ENCODE data around the gene FCRL6.
A peak's percentile ranks its signal among the peaks of the same experiment; 100 is the strongest.

Gene FCRL6

DNA sequence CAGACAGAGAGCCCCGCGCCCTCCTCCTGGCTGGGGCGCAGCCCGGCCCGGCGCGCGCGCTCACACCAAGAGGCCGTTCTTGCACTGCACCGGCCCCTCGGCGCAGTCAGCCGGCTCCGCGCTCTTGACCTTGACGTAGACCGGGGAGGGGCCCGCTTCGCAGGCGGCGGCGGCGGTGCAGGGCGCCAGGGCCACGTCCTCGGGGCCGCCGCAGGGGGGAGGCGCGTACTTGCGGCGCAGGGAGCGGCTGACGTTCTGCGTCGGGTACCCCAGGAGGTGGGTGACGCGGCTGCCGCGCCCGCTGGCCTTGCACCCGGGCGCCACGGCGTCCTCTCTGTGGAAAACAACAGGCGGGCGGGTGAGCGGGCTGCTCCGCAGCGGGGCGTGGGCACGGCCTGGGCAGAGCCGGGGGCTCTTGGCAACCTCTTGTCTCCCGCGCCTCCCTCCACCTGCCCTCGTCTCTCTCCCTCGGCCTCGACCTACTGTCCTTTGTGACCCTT is 52.6 kb downstream of the FCRL6 start (continued):
- no peak for TF ChIP-seq YY2 (tag by site-specific recombination; IDR thresholded peaks at IDR 0.05)
- TF ChIP-seq SP2 (tag by site-specific recombination; IDR thresholded peaks at IDR 0.05), result peak; percentile 19
- peak; percentile 39; the same call in 1 of the 2 replicates for TF ChIP-seq ZNF423 (tag by site-specific recombination; IDR thresholded peaks at IDR 0.05)
- TF ChIP-seq, protein P1, sequence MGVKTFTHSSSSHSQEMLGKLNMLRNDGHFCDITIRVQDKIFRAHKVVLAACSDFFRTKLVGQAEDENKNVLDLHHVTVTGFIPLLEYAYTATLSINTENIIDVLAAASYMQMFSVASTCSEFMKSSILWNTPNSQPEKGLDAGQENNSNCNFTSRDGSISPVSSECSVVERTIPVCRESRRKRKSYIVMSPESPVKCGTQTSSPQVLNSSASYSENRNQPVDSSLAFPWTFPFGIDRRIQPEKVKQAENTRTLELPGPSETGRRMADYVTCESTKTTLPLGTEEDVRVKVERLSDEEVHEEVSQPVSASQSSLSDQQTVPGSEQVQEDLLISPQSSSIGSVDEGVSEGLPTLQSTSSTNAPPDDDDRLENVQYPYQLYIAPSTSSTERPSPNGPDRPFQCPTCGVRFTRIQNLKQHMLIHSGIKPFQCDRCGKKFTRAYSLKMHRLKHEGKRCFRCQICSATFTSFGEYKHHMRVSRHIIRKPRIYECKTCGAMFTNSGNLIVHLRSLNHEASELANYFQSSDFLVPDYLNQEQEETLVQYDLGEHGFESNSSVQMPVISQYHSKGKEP (tag by site-specific recombination; IDR thresholded peaks at IDR 0.05), result 0 out of 2 replicates have a peak, but pooled peaks have one; percentile 27
- no peak for TF ChIP-seq ZNF350 (tag by site-specific recombination; IDR thresholded peaks at IDR 0.05)
- TF ChIP-seq ZSCAN16 (tag by site-specific recombination; IDR thresholded peaks at IDR 0.05), result no peak
- no peak for TF ChIP-seq ZNF530 (tag by site-specific recombination; IDR thresholded peaks at IDR 0.05; ENCODE audit: low read depth)
- TF ChIP-seq ZBTB48 (tag by site-specific recombination; IDR thresholded peaks at IDR 0.05), result peak; percentile 27; the same call in 1 of the 2 replicates
- no peak for TF ChIP-seq ZNF311 (tag by site-specific recombination; IDR thresholded peaks at IDR 0.05; ENCODE audit: borderline replicate concordance)
- no peak for TF ChIP-seq TRIM28 (IDR thresholded peaks at IDR 0.05; ENCODE audit: borderline replicate concordance, low read length)
- TF ChIP-seq ZNF416 (tag by site-specific recombination; IDR thresholded peaks at IDR 0.05), result no peak
- no peak for TF ChIP-seq ZNF677 (tag by site-specific recombination; IDR thresholded peaks at IDR 0.05)
- TF ChIP-seq ZNF19 (tag by site-specific recombination; IDR thresholded peaks at IDR 0.05; ENCODE audit: low read depth), result no peak
- peak; percentile 87 for TF ChIP-seq GLIS1 (tag by site-specific recombination; IDR thresholded peaks at IDR 0.05)
- TF ChIP-seq, protein P2, sequence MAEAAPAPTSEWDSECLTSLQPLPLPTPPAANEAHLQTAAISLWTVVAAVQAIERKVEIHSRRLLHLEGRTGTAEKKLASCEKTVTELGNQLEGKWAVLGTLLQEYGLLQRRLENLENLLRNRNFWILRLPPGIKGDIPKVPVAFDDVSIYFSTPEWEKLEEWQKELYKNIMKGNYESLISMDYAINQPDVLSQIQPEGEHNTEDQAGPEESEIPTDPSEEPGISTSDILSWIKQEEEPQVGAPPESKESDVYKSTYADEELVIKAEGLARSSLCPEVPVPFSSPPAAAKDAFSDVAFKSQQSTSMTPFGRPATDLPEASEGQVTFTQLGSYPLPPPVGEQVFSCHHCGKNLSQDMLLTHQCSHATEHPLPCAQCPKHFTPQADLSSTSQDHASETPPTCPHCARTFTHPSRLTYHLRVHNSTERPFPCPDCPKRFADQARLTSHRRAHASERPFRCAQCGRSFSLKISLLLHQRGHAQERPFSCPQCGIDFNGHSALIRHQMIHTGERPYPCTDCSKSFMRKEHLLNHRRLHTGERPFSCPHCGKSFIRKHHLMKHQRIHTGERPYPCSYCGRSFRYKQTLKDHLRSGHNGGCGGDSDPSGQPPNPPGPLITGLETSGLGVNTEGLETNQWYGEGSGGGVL (tag by site-specific recombination; IDR thresholded peaks at IDR 0.05), result peak; percentile 42; the same call in 1 of the 2 replicates
- TF ChIP-seq, protein P3, sequence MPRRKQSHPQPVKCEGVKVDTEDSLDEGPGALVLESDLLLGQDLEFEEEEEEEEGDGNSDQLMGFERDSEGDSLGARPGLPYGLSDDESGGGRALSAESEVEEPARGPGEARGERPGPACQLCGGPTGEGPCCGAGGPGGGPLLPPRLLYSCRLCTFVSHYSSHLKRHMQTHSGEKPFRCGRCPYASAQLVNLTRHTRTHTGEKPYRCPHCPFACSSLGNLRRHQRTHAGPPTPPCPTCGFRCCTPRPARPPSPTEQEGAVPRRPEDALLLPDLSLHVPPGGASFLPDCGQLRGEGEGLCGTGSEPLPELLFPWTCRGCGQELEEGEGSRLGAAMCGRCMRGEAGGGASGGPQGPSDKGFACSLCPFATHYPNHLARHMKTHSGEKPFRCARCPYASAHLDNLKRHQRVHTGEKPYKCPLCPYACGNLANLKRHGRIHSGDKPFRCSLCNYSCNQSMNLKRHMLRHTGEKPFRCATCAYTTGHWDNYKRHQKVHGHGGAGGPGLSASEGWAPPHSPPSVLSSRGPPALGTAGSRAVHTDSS (tag by site-specific recombination; IDR thresholded peaks at IDR 0.05), result no peak
- TF ChIP-seq SETDB1 (IDR thresholded peaks at IDR 0.05; ENCODE audit: insufficient read length, low read length), result no peak
- TF ChIP-seq, protein P4, sequence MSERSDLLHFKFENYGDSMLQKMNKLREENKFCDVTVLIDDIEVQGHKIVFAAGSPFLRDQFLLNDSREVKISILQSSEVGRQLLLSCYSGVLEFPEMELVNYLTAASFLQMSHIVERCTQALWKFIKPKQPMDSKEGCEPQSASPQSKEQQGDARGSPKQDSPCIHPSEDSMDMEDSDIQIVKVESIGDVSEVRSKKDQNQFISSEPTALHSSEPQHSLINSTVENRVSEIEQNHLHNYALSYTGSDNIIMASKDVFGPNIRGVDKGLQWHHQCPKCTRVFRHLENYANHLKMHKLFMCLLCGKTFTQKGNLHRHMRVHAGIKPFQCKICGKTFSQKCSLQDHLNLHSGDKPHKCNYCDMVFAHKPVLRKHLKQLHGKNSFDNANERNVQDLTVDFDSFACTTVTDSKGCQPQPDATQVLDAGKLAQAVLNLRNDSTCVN (tag by site-specific recombination; optimal IDR thresholded peaks at IDR 0.05), result peak; percentile 88
- TF ChIP-seq ZNF341 (tag by site-specific recombination; IDR thresholded peaks at IDR 0.05; ENCODE audit: low read depth), result peak; percentile 78
- TF ChIP-seq ZBTB7A (tag by site-specific recombination; IDR thresholded peaks at IDR 0.05; ENCODE audit: low read depth), result no peak
- TF ChIP-seq ZNF561 (tag by site-specific recombination; IDR thresholded peaks at IDR 0.05; ENCODE audit: borderline replicate concordance), result peak; percentile 78; the same call in 1 of the 2 replicates
- TF ChIP-seq OVOL3 (tag by site-specific recombination; IDR thresholded peaks at IDR 0.05), result no peak
- TF ChIP-seq, protein P5, sequence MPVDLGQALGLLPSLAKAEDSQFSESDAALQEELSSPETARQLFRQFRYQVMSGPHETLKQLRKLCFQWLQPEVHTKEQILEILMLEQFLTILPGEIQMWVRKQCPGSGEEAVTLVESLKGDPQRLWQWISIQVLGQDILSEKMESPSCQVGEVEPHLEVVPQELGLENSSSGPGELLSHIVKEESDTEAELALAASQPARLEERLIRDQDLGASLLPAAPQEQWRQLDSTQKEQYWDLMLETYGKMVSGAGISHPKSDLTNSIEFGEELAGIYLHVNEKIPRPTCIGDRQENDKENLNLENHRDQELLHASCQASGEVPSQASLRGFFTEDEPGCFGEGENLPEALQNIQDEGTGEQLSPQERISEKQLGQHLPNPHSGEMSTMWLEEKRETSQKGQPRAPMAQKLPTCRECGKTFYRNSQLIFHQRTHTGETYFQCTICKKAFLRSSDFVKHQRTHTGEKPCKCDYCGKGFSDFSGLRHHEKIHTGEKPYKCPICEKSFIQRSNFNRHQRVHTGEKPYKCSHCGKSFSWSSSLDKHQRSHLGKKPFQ (tag by site-specific recombination; IDR thresholded peaks at IDR 0.05), result peak; percentile 71; the same call in 1 of the 2 replicates
- TF ChIP-seq ZNF114 (tag by site-specific recombination; IDR thresholded peaks at IDR 0.05), result no peak
- TF ChIP-seq ZFHX2 (tag by site-specific recombination; conservative IDR thresholded peaks at IDR 0.05), result no peak
- TF ChIP-seq ZEB2 (tag by site-specific recombination; IDR thresholded peaks at IDR 0.05), result no peak
- TF ChIP-seq, protein P6, sequence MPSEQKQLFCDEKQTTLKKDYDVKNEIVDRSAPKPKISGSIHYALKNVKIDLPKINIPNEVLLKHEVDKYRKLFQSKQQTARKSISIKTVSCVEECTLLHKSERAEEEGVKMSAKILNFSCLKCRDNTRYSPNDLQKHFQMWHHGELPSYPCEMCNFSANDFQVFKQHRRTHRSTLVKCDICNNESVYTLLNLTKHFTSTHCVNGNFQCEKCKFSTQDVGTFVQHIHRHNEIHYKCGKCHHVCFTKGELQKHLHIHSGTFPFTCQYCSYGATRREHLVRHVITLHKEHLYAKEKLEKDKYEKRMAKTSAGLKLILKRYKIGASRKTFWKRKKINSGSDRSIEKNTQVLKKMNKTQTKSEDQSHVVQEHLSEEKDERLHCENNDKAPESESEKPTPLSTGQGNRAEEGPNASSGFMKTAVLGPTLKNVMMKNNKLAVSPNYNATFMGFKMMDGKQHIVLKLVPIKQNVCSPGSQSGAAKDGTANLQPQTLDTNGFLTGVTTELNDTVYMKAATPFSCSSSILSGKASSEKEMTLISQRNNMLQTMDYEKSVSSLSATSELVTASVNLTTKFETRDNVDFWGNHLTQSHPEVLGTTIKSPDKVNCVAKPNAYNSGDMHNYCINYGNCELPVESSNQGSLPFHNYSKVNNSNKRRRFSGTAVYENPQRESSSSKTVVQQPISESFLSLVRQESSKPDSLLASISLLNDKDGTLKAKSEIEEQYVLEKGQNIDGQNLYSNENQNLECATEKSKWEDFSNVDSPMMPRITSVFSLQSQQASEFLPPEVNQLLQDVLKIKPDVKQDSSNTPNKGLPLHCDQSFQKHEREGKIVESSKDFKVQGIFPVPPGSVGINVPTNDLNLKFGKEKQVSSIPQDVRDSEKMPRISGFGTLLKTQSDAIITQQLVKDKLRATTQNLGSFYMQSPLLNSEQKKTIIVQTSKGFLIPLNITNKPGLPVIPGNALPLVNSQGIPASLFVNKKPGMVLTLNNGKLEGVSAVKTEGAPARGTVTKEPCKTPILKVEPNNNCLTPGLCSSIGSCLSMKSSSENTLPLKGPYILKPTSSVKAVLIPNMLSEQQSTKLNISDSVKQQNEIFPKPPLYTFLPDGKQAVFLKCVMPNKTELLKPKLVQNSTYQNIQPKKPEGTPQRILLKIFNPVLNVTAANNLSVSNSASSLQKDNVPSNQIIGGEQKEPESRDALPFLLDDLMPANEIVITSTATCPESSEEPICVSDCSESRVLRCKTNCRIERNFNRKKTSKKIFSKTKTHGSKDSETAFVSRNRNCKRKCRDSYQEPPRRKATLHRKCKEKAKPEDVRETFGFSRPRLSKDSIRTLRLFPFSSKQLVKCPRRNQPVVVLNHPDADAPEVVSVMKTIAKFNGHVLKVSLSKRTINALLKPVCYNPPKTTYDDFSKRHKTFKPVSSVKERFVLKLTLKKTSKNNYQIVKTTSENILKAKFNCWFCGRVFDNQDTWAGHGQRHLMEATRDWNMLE (tag by site-specific recombination; conservative IDR thresholded peaks at IDR 0.05; ENCODE audit: low read depth), result no peak
- peak; percentile 60; the same call in 1 of the 2 replicates for TF ChIP-seq ZNF600 (tag by site-specific recombination; IDR thresholded peaks at IDR 0.05)
- TF ChIP-seq ZNF571 (tag by site-specific recombination; IDR thresholded peaks at IDR 0.05), result no peak

Measured in HEK293 (cell line).